ENCODE data around the gene NOL9.

Gene NOL9

DNA sequence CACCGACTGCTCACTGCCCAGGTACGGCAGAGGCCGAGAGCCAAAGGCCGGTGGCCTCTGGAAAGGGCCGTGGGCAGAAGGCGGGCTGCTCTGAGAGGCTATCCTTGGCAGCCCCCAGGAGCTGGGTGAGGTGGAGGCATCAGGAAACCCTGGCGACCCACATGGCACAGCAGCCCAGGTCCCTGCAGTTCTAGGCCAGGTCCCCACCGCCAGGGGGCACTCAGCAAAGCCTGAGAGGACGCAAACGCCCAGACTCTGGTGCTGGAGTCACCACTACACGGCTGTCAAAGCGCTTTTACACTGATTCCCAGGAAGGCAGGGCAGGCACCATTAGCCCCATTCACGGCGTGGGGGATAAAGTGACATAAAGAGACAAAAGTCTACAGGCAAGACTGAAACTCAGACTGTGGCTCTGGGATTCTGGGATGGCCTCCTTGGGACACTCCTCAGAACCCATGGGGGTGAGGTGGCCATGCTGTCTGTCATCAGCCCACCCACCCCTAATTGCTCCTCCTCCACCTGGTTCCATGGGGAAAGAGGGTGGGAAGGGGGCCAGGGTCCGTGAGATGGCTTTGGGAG, 67.8 kb downstream of the NOL9 start:
- no peak for DNase-seq

- no peak for DNase-seq
Measured at GRCh38 chr1:6485168-6486101, 68.9 kb downstream of the NOL9 start.

GRCh38 chr1:6484826-6485167, 69.5 kb downstream of the NOL9 start:
- DNase-seq, result no peak

GRCh38 chr1:6483761-6484117, 70.6 kb downstream of the NOL9 start:
- no peak for DNase-seq

DNA sequence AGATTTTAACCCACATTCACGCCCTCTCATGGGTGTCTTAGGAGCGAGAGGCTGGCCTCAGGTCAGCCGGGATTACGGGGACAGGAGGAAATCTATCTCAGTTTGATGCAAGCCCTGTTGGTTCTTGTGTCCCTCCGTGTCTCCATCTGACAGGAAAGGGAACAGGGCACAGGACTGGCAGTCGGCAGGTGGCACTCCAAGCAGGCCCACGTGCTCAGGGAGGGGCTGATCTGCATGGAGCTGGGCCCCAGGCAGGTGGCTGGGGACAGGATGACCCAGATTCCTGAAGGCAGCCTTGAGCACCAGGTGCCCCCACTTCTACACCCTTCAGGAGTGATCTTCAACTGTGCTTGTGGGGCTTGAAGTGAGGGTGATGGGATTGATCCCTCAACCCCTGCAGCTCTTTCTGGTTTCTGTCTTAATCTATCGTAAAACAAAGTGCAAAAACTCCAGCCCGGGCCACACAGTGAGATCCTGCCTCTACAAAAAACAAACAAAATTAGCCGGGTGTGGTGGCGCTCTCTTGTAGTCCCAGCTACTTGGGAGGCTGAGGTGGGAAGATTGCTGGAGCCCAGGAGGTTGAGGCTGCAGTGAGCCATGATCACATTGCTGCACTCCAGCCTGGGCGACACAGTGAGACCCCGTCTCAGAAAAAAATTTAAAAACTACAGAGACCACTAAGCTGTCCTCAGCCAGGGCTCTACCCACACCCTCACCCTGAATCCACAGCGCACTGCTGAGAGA, 71.1 kb downstream of the NOL9 start:
- DNase-seq, result no peak

DNA sequence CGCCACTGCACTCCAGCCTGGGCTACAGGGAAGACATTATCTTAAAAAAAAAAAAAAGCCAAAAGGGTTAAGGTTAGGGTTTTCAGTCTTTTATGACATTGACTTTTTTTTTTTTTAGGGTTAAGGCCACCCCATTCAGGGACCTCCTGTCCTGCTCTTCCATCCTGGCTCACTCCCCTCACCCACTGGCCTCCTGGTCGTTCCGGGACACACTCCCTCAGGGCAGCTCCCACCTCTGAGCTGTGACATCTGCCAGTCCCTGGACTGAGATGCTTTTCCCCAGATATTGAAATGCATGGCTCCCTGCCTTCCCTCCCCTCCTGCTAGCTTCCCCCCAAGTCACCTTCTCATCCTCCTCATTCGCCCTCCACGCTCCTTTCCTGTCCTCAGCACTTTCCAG, 72.5 kb downstream of the NOL9 start:
- DNase-seq, result no peak

DNA sequence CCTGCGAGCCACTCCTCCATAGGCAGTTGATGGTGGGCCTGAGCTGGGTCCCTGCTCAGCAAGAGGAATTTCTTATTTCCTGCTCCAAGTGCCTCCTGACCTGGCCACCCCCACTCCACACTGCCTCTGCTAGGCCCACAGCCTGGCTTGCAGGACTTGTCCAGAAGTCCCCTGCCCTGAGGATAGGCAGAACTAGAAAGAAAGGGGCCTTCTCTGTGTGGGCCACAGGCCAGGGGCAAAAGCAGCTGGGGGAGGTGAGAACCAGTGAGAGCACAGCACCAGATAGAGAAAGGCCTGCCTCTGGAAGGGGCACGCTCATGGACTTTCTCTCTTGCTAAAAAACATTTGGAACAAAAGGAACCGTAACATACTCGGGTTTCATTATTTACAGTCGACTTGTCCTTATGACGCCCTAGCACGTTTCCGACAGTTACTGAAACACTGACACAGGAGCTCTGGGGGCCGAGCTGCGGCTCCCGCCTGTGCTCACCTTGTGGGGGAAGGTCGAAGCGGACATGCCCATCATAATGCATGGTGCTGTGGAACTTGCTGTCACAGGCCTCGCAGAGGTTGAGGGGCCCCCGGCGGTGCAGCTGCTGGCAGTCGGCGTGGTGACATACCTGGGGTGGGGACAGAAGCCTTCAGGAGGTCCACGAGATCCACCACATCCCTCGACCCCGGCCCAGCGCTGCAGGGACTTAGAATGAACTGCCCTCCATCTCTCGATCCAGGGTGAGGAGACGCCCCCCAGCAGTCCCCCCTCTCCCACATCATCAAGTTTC, 77.1 kb downstream of the NOL9 start:
- DNase-seq, result no peak

- DNase-seq, result no peak
Measured at GRCh38 chr1:6476483-6476882, 77.8 kb downstream of the NOL9 start.

GRCh38 chr1:6475381-6476133, 78.8 kb downstream of the NOL9 start:
- DNase-seq, result peak; percentile 14

DNA sequence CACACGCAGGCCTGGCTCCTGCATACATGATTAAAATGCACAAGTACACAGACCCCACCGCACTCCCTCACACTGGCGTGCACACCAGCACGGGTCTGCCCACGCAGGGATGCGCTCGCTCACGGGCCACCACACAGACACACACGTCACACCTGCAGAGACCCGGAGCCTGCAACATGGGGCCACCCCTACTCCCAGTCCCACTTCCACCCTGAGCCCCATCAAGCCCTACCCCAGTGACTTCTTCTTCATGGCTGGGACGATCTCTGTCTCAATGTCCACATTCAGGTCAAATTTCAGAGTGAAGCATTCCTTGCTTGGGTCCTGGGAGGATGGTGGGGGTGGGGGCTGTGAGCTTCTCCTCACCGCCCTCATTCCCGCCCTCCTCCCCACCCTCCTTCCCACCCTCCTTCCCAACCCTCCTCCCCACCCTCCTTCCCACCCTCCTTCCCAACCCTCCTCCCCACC, 79.5 kb downstream of the NOL9 start:
- no peak for DNase-seq

DNA sequence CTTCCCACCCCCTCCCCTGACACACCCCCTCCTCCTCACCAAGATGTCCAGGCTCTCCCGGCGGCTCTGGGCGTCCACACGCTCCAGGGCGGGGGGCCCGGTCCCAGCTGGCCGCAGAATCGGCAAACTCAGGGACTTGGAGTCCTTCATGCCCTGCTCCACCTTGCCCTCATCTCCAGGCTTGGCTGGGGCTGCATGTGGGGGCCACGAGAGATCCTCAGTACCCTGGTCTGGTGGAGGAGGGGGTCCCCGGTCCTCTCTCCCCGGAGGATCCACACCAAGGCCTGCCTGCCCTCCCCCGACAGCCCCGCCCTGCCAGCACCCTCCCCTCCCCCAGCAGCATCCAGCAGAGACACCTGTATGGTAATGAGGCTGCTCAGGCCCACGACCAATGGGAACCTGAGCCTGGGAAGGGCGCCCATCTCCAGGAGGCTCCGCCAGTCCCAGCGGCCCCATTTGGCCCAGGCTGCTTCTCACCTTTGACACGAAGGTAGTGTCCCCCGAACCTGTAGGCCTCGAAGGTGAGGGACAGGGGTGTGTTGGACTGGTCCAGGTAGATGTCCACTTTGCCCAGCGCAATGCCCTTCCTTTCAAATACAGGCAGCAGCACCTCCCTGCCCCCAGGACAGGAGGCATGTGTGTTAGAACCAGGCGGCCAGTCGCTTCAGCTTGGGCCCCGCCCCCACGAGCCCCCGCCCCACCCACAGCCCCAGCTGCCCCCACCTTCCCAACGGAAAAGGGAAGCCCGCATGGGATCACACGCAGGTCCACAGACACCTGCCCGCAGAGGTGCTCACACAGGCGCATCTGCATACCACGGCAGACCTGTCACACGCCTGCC, 80.1 kb downstream of the NOL9 start:
- peak; percentile 31 for DNase-seq

DNA sequence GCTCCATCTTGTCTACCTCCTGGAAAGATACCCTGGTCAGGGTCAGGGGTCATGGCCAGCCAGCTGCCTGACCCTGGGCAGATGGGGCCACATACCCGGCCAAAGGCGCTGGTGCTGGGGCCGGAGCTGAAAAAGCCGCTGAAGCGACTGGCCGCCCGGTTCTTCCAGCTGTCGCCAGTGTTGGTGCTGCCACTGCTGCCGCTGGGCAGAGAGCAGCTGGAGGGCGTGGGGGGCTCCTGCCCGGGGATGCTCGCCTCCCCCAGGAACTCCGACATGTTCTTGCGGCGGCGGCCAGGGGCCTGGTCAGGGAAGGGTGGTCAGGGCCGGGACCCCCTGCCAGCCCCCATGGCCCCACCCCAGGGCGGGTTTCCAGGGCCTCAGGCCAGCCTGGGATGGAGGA, 81.2 kb downstream of the NOL9 start:
- no peak for DNase-seq

- no peak for DNase-seq
Measured at GRCh38 chr1:6472391-6472790, 81.9 kb downstream of the NOL9 start.

GRCh38 chr1:6471970-6472368, 82.3 kb downstream of the NOL9 start:
- DNase-seq, result no peak

Data from NCI-H2029 treated with DMSO at 0.1 percent for 48 hours (cell line).